Measurements from ENCODE around the gene RALGAPA2. TPM values are rescaled to one million over a fixed set of nuclear protein-coding genes. Genes with fewer than 3 reads are reported as not detected.

Gene RALGAPA2
- total RNA-seq, 1 experiment from 2014 or later, result 10.8 TPM

GRCh38 chr20:20371083-20371482 lies 341.4 kb downstream of the RALGAPA2 start:
- H3K9me2 ChIP-seq (ENCODE audit: insufficient read depth), result no peaks in the 10 kb centered on the region
- H3K27ac ChIP-seq (ENCODE audit: low read depth, low read length), result no peak overlapping the region
- BruUV-seq (replicated peaks), result no TSS peak
- H3K79me2 ChIP-seq (ENCODE audit: insufficient read depth, low read length), result no peaks in the 10 kb centered on the region
- H3K4me2 ChIP-seq (ENCODE audit: low read length), result no peak overlapping the region
- POLR2A ChIA-PET, result interaction anchor here (0.7 kb wide), 1 partner anchor 613 kb away, joined by 4 read pairs; no protein-coding TSS in a partner anchor
- H2AFZ ChIP-seq (ENCODE audit: low read depth, low read length, poor library complexity, severe bottlenecking), result no peak overlapping the region
- CTCF ChIA-PET, result no interaction called here
- intact Hi-C loops (cut with micrococcal nuclease), result no loop called here
- no peak overlapping the region for H3K9ac ChIP-seq (ENCODE audit: low read length)
- no peak for TF ChIP-seq TCF7L2 (IDR thresholded peaks at IDR 0.05; ENCODE audit: borderline replicate concordance, extremely low read depth, insufficient read depth, insufficient read length)
- TF ChIP-seq POLR2A (IDR thresholded peaks at IDR 0.05; ENCODE audit: borderline replicate concordance, extremely low read depth, insufficient read depth, insufficient read length), result no peak
- TF ChIP-seq POLR2AphosphoS5 (IDR thresholded peaks at IDR 0.05; ENCODE audit: low read depth, low read length), result no peak
- no peak for TF ChIP-seq SIN3A (IDR thresholded peaks at IDR 0.05; ENCODE audit: low read depth)
- TF ChIP-seq CBX3 (IDR thresholded peaks at IDR 0.05; ENCODE audit: low read depth), result no peak
- no peak for TF ChIP-seq JUND (IDR thresholded peaks at IDR 0.05)
- no peak for TF ChIP-seq ELF1 (IDR thresholded peaks at IDR 0.05; ENCODE audit: borderline replicate concordance, low read depth)
- TF ChIP-seq FOSL1 (IDR thresholded peaks at IDR 0.05; ENCODE audit: low read depth), result no peak
- TF ChIP-seq SP1 (IDR thresholded peaks at IDR 0.05; ENCODE audit: low read depth), result no peak
- TF ChIP-seq RAD21 (IDR thresholded peaks at IDR 0.05; ENCODE audit: low read depth), result no peak
- TF ChIP-seq, protein P1, sequence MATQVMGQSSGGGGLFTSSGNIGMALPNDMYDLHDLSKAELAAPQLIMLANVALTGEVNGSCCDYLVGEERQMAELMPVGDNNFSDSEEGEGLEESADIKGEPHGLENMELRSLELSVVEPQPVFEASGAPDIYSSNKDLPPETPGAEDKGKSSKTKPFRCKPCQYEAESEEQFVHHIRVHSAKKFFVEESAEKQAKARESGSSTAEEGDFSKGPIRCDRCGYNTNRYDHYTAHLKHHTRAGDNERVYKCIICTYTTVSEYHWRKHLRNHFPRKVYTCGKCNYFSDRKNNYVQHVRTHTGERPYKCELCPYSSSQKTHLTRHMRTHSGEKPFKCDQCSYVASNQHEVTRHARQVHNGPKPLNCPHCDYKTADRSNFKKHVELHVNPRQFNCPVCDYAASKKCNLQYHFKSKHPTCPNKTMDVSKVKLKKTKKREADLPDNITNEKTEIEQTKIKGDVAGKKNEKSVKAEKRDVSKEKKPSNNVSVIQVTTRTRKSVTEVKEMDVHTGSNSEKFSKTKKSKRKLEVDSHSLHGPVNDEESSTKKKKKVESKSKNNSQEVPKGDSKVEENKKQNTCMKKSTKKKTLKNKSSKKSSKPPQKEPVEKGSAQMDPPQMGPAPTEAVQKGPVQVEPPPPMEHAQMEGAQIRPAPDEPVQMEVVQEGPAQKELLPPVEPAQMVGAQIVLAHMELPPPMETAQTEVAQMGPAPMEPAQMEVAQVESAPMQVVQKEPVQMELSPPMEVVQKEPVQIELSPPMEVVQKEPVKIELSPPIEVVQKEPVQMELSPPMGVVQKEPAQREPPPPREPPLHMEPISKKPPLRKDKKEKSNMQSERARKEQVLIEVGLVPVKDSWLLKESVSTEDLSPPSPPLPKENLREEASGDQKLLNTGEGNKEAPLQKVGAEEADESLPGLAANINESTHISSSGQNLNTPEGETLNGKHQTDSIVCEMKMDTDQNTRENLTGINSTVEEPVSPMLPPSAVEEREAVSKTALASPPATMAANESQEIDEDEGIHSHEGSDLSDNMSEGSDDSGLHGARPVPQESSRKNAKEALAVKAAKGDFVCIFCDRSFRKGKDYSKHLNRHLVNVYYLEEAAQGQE (IDR thresholded peaks at IDR 0.05; ENCODE audit: low read depth), result no peak
- TF ChIP-seq ATF3 (IDR thresholded peaks at IDR 0.05), result no peak
- no peak for TF ChIP-seq CEBPB (IDR thresholded peaks at IDR 0.05; ENCODE audit: low read depth)
- no peak for TF ChIP-seq ZNF274 (IDR thresholded peaks at IDR 0.05; ENCODE audit: low read depth, low read length)
- TF ChIP-seq CTCF (IDR thresholded peaks at IDR 0.05 in 2 of 3, conservative IDR thresholded peaks at IDR 0.05 in 1 of 3; ENCODE audit: borderline replicate concordance in 1 of 3, insufficient read depth in 1 of 3, low read depth in 2 of 3, low read length in 2 of 3), result no peak
- no peak for TF ChIP-seq ZFX (IDR thresholded peaks at IDR 0.05)
- no peak for TF ChIP-seq EZH2 (IDR thresholded peaks at IDR 0.05)
- TF ChIP-seq YY1 (IDR thresholded peaks at IDR 0.05; ENCODE audit: extremely low read depth, insufficient replicate concordance, low read depth, low read length), result no peak
- no peak for TF ChIP-seq SRF (IDR thresholded peaks at IDR 0.05; ENCODE audit: low read depth)
- TF ChIP-seq, protein P2, sequence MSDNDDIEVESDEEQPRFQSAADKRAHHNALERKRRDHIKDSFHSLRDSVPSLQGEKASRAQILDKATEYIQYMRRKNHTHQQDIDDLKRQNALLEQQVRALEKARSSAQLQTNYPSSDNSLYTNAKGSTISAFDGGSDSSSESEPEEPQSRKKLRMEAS (IDR thresholded peaks at IDR 0.05), result no peak
- no peaks in the 10 kb centered on the region for H3K36me3 ChIP-seq (ENCODE audit: control insufficient read depth in 1 of 2, insufficient read depth in 2 of 2, low read length in 2 of 2)
- ATAC-seq (no peak), DNase-seq (ENCODE audit: low read depth, low spot score) (no peak)
- RAD21 ChIA-PET (ENCODE audit: low non-redundant PET in 1 of 2, low total read pairs in 2 of 2, uncharacterized antibody in 2 of 2, unreplicated experiment in 2 of 2), result no interaction called here
- H3K27me3 ChIP-seq (ENCODE audit: insufficient read depth, low read length), result peaks cover 15% of the 10 kb centered on the region; the same call in 1 of the 2 replicates
- no peak overlapping the region for H3K4me3 ChIP-seq (replicated peaks in 1 of 2; ENCODE audit: low read depth in 1 of 2, low read length in 2 of 2)
- no peaks in the 10 kb centered on the region for H4K20me1 ChIP-seq (ENCODE audit: insufficient read depth)
- no peaks in the 10 kb centered on the region for H3K4me1 ChIP-seq (ENCODE audit: control insufficient read depth in 1 of 2, insufficient read depth in 2 of 2, low read length in 2 of 2)
- H3K9me3 ChIP-seq (ENCODE audit: control insufficient read depth in 1 of 2, insufficient read depth in 1 of 2, low read depth in 1 of 2, low read length in 2 of 2), result no peaks in the 10 kb centered on the region

Measured in HCT116 (cell line).